ENCODE measurements around the gene PRSS33.

The PRSS33 gene

GRCh38 chr16:2752035-2752849 lies 35.1 kb downstream of the PRSS33 start, which contains the start of gene SRRM2:
TSS of gene SRRM2 (plus strand) at chr16:2752638. CDS start at chr16:2756365, 3,727 bp downstream.
- Histone ChIP-seq H3F3A (ENCODE audit: low read depth) (no peaks in the 10 kb centered on the region), H3K79me2 (ENCODE audit: insufficient read depth, low read length) (peaks cover 56% of the 10 kb centered on the region), H3K9ac (ENCODE audit: low read depth, low read length, poor library complexity, severe bottlenecking) (peak within 1 kb of the TSS; percentile 99), H2AFZ (ENCODE audit: low read length) (peak within 1 kb of the TSS; percentile 72), H3K9me3 (ENCODE audit: insufficient read depth, low read depth, low read length) (no peaks in the 10 kb centered on the region), H4K20me1 (ENCODE audit: insufficient read depth, low read length, poor library complexity, severe bottlenecking) (peaks cover 40% of the 10 kb centered on the region), H3K4me2 (ENCODE audit: low read depth, low read length, poor library complexity, severe bottlenecking) (peak within 1 kb of the TSS; percentile 98), H3K4me3 (ENCODE audit: low read length, poor library complexity, severe bottlenecking) (peak within 1 kb of the TSS; percentile 97), H3K27me3 (ENCODE audit: insufficient read depth, low read length, poor library complexity, severe bottlenecking) (no peaks in the 10 kb centered on the region), H3K9me2 (replicated peaks; ENCODE audit: low read depth, low read length) (no peaks in the 10 kb centered on the region), H3K4me1 (ENCODE audit: insufficient read depth, low read length, poor library complexity, severe bottlenecking) (peaks cover 25% of the 10 kb centered on the region), H3K36me3 (ENCODE audit: insufficient read depth, low read length) (peaks cover 5% of the 10 kb centered on the region; the same call in 1 of the 2 replicates)
- TF ChIP-seq EZH2phosphoT487 (IDR thresholded peaks at IDR 0.05; ENCODE audit: borderline replicate concordance) (no peak), CTCF (conservative IDR thresholded peaks at IDR 0.05; ENCODE audit: low read length) (no peak)

- Histone ChIP-seq H3K79me2 (ENCODE audit: insufficient read depth, low read length) (peaks cover 50% of the 10 kb centered on the region), H3K9ac (ENCODE audit: low read depth, low read length, poor library complexity, severe bottlenecking) (peak overlapping the region; percentile 99)
Measured at GRCh38 chr16:2751577-2752034, 35.8 kb downstream of the PRSS33 start.

GRCh38 chr16:2749936-2750335 lies 37.4 kb downstream of the PRSS33 start:
- peaks cover 33% of the 10 kb centered on the region for H3K79me2 ChIP-seq (ENCODE audit: insufficient read depth, low read length)
- no peaks in the 10 kb centered on the region for H3K36me3 ChIP-seq (ENCODE audit: insufficient read depth, low read length)
- H3K27me3 ChIP-seq (ENCODE audit: insufficient read depth, low read length, poor library complexity, severe bottlenecking): no peaks in the 10 kb centered on the region
- H3K4me1 ChIP-seq (ENCODE audit: insufficient read depth, low read length, poor library complexity, severe bottlenecking): peaks cover 14% of the 10 kb centered on the region
- no peaks in the 10 kb centered on the region for H3F3A ChIP-seq (ENCODE audit: low read depth)
- H3K9me3 ChIP-seq (ENCODE audit: insufficient read depth, low read depth, low read length): no peaks in the 10 kb centered on the region
- H2AFZ ChIP-seq (ENCODE audit: low read length): no peak overlapping the region
- H4K20me1 ChIP-seq (ENCODE audit: insufficient read depth, low read length, poor library complexity, severe bottlenecking): peaks cover 16% of the 10 kb centered on the region
- H3K4me2 ChIP-seq (ENCODE audit: low read depth, low read length, poor library complexity, severe bottlenecking): no peak overlapping the region
- no peak overlapping the region for H3K4me3 ChIP-seq (ENCODE audit: low read length, poor library complexity, severe bottlenecking)
- TF ChIP-seq CTCF (conservative IDR thresholded peaks at IDR 0.05; ENCODE audit: low read length) (no peak), EZH2phosphoT487 (IDR thresholded peaks at IDR 0.05; ENCODE audit: borderline replicate concordance) (no peak)
- H3K9ac ChIP-seq (ENCODE audit: low read depth, low read length, poor library complexity, severe bottlenecking): no peak overlapping the region
- no peaks in the 10 kb centered on the region for H3K9me2 ChIP-seq (replicated peaks; ENCODE audit: low read depth, low read length)

More at GRCh38 chr16:2751577-2752034, 35.8 kb downstream of the PRSS33 start:
- Histone ChIP-seq H3K36me3 (ENCODE audit: insufficient read depth, low read length) (no peaks in the 10 kb centered on the region), H2AFZ (ENCODE audit: low read length) (peak overlapping the region; percentile 30; the same call in 1 of the 2 replicates), H3K27me3 (ENCODE audit: insufficient read depth, low read length, poor library complexity, severe bottlenecking) (no peaks in the 10 kb centered on the region), H3K4me2 (ENCODE audit: low read depth, low read length, poor library complexity, severe bottlenecking) (peak overlapping the region; percentile 96), H3F3A (ENCODE audit: low read depth) (no peaks in the 10 kb centered on the region), H4K20me1 (ENCODE audit: insufficient read depth, low read length, poor library complexity, severe bottlenecking) (peaks cover 33% of the 10 kb centered on the region), H3K9me2 (replicated peaks; ENCODE audit: low read depth, low read length) (no peaks in the 10 kb centered on the region), H3K4me1 (ENCODE audit: insufficient read depth, low read length, poor library complexity, severe bottlenecking) (peaks cover 25% of the 10 kb centered on the region), H3K4me3 (ENCODE audit: low read length, poor library complexity, severe bottlenecking) (peak overlapping the region; percentile 97), H3K9me3 (ENCODE audit: insufficient read depth, low read depth, low read length) (no peaks in the 10 kb centered on the region)
- TF ChIP-seq CTCF (conservative IDR thresholded peaks at IDR 0.05; ENCODE audit: low read length) (no peak), EZH2phosphoT487 (IDR thresholded peaks at IDR 0.05; ENCODE audit: borderline replicate concordance) (no peak)

All from Loucy (cell line).